GM12878 (cell line): Measurements from ENCODE around the gene PGM3. TPM values are rescaled to one million over a fixed set of nuclear protein-coding genes. Genes with fewer than 3 reads are reported as not detected.

Experiments used
- ATAC-seq: fragments of 200-7000 bp; cut with Tn5 transposase; 3 replicates; pipeline ENCODE4 v1.9.1; 2020; ENCODE audit warnings: mild to moderate bottlenecking, moderate library complexity
- BruUV-seq: library from RNA; stranded (reverse); fragments of 400-500 nt; replicated peaks from 2 replicates; lab custom pipeline; 2021; lab: Mats Ljungman, UMichigan
- CTCF ChIA-PET: fragments of 300-600 bp; sonication (Branson Sonifier 250); formaldehyde crosslinking; extraction: SDS; loops from one replicate; lab custom pipeline; 2021; ENCODE audit warnings: inconsistent platforms; lab: Yijun Ruan, JAX
- POLR2A ChIA-PET: fragments of 350-600 bp; formaldehyde crosslinking; extraction: SDS; loops from one replicate; lab custom pipeline; 2021; ENCODE audit warnings: inconsistent platforms; lab: Charles Lee
- RAD21 ChIA-PET: fragments of 300-600 bp; sonication (Branson Sonifier 250); formaldehyde crosslinking; loops from one replicate; lab custom pipeline; 2023; ENCODE audit warnings: antibody characterized with exemption; ENCODE audit not compliant: unreplicated experiment; lab: Charles Lee
- SMC1A ChIA-PET: fragments of 300-600 bp; sonication (Branson Sonifier 250); formaldehyde crosslinking; loops from one replicate; lab custom pipeline; 2023; ENCODE audit not compliant: unreplicated experiment, uncharacterized antibody; lab: Charles Lee
- DNase-seq: peaks from one replicate; pipeline ENCODE4 v3.0.0-alpha.2; 2011; ENCODE audit warnings: low read depth, low spot score
- FAIRE-seq: peaks from 3 replicates; lab custom pipeline; 2011; peaks lifted over from hg19 to GRCh38; lab: Jason Lieb, UNC
- H2AFZ ChIP-seq: 2 replicates; pipeline ENCODE4 v1.6.0; 2011; ENCODE audit warnings: low read depth, low read length, control low read depth; ENCODE audit not compliant: control insufficient read depth
- H3K27ac ChIP-seq: 2 replicates; pipeline ENCODE4 v1.5.1; 2011; ENCODE audit warnings: control low read depth; ENCODE audit not compliant: control insufficient read depth, insufficient read depth
- H3K27me3 ChIP-seq, 2 experiments: replicated peaks in 1 of 2; 2 replicates each; pipeline versions ENCODE4 v1.6.0 to v1.6.1; 2011; ENCODE audit warnings: low read length in 1 of 2; ENCODE audit not compliant: control insufficient read depth in 2 of 2, insufficient read depth in 2 of 2
- H3K36me3 ChIP-seq, 2 experiments: 2 replicates each; pipeline ENCODE4 v1.5.1; 2011; ENCODE audit warnings: low read length in 1 of 2; ENCODE audit not compliant: control insufficient read depth in 2 of 2, insufficient read depth in 2 of 2
- H3K4me1 ChIP-seq: 2 replicates; pipeline ENCODE4 v1.6.1; 2011; ENCODE audit warnings: mild to moderate bottlenecking, low read length, moderate library complexity, mixed read lengths; ENCODE audit not compliant: control insufficient read depth, insufficient read depth
- H3K4me2 ChIP-seq: 2 replicates; pipeline ENCODE4 v1.6.0; 2011; ENCODE audit warnings: control low read depth; ENCODE audit not compliant: control insufficient read depth, insufficient read depth
- H3K4me3 ChIP-seq: fragments of 200-600 bp; sonication (generic); 2 replicates; pipeline ENCODE4 v1.5.1; 2016
- H3K79me2 ChIP-seq: 2 replicates; pipeline ENCODE4 v1.6.0; 2011; ENCODE audit warnings: low read length; ENCODE audit not compliant: control insufficient read depth, insufficient read depth
- H3K9ac ChIP-seq: 2 replicates; pipeline ENCODE4 v1.8.0; 2011; ENCODE audit warnings: low read length, control low read depth, mixed read lengths; ENCODE audit not compliant: control insufficient read depth, insufficient read depth
- H3K9me3 ChIP-seq: replicated peaks from 3 replicates; pipeline ENCODE4 v1.5.1; 2011; ENCODE audit warnings: mild to moderate bottlenecking, low read length; ENCODE audit not compliant: control insufficient read depth, insufficient read depth
- H4K20me1 ChIP-seq: 2 replicates; pipeline ENCODE4 v1.6.0; 2011; ENCODE audit not compliant: control insufficient read depth, insufficient read depth
- CBX3 ChIP-seq: fragments of 200-600 bp; sonication (generic); IDR thresholded peaks from 2 replicates; pipeline ENCODE4 v1.6.1; 2016; ENCODE audit warnings: low read depth, borderline replicate concordance
- E2F8 ChIP-seq: fragments of 450-650 bp; IDR thresholded peaks from 2 replicates; pipeline ENCODE4 v1.6.1; 2018; ENCODE audit warnings: mild to moderate bottlenecking, low read depth, moderate library complexity; ENCODE audit not compliant: partially characterized antibody
- FOS ChIP-seq: IDR thresholded peaks from 3 replicates; pipeline ENCODE4 v1.6.1; 2011; ENCODE audit warnings: borderline replicate concordance; ENCODE audit not compliant: insufficient read length; ENCODE audit errors: extremely low read depth
- HCFC1 ChIP-seq: fragments of 150-350 bp; IDR thresholded peaks from 2 replicates; pipeline ENCODE4 v1.6.1; 2014; ENCODE audit warnings: low read length
- MEF2B ChIP-seq: fragments of 450-650 bp; IDR thresholded peaks from 2 replicates; pipeline ENCODE4 v1.6.1; 2018; ENCODE audit warnings: mild to moderate bottlenecking, moderate library complexity; ENCODE audit not compliant: partially characterized antibody, poor library complexity, severe bottlenecking
- RAD21 ChIP-seq: IDR thresholded peaks from 2 replicates; pipeline ENCODE4 v1.6.1; 2011; ENCODE audit warnings: mild to moderate bottlenecking, low read depth, low read length, moderate library complexity; ENCODE audit not compliant: insufficient read depth
- RB1 ChIP-seq: fragments of 450-650 bp; formaldehyde crosslinking; IDR thresholded peaks from 2 replicates; pipeline ENCODE4 v1.6.1; 2017; ENCODE audit warnings: mild to moderate bottlenecking, borderline replicate concordance
- SMC3 ChIP-seq: IDR thresholded peaks from 2 replicates; pipeline ENCODE4 v1.6.1; 2011; ENCODE audit warnings: low read length, improper control_type of control experiment, borderline replicate concordance
- SP1 ChIP-seq: IDR thresholded peaks from one replicate; pipeline ENCODE4 v1.6.1; 2011; ENCODE audit warnings: low read depth, low read length
- SREBF1 ChIP-seq: IDR thresholded peaks from 2 replicates; pipeline ENCODE4 v1.6.1; 2012; ENCODE audit warnings: mild to moderate bottlenecking, low read length
- STAT1 ChIP-seq: fragments of 450-650 bp; conservative IDR thresholded peaks from 2 replicates; pipeline ENCODE4 v1.6.1; 2014; ENCODE audit warnings: antibody characterized with exemption, mild to moderate bottlenecking
- TARDBP ChIP-seq: IDR thresholded peaks from 2 replicates; pipeline ENCODE4 v1.6.1; 2016; ENCODE audit warnings: borderline replicate concordance
- ZBTB33 ChIP-seq: fragments of 450-650 bp; IDR thresholded peaks from 2 replicates; pipeline ENCODE4 v1.6.1; 2017; ENCODE audit warnings: mild to moderate bottlenecking
- WGBS: methylation state at CpG from one replicate; pipeline ENCODE4 v1.1.6; 2016; ENCODE audit warnings: low lambda C conversion rate; ENCODE audit not compliant: insufficient replicate concordance, insufficient coverage; ENCODE audit errors: missing lambda C conversion rate; 5-methylcytosine and 5-hydroxymethylcytosine counted together
- in situ Hi-C: fragments of 300-500 bp; cut with MboI; formaldehyde crosslinking; loops from 9 replicates; pipeline ENCODE4 v1.14.3; 2018; ENCODE audit warnings: mixed read lengths
- intact Hi-C: fragments of 100-400 bp; cut with micrococcal nuclease; formaldehyde crosslinking; loops from one replicate; pipeline ENCODE4 v1.14.2; 2022; ENCODE audit not compliant: unreplicated experiment
- polyA plus RNA-seq, 11 experiments: library from polyadenylated mRNA; depleted of rRNA in 4 of 11; unstranded in 6 of 11; stranded (reverse) in 5 of 11; fragments of >200 nt; fragmentation: Nextera tagmentation in 4 of 11; fragmentation: Illumina TruSeq in 1 of 11; extraction: Ambion mirVana in 4 of 11; extraction: Trizol in 1 of 11; gene quantifications; 1 replicate in 1 of 11; 2 replicates in 10 of 11; pipeline versions ENCODE4 v1.2.1 to v1.2.3, GENCODE V29; 2011 to 2016; ENCODE audit warnings: inconsistent platforms in 2 of 11, missing spikeins in 2 of 11, low read depth in 1 of 11
- total RNA-seq, 4 experiments: library from RNA; depleted of rRNA in 3 of 4; stranded (reverse); fragments of >200 nt in 3 of 4; fragmentation: Illumina TruSeq in 1 of 4; extraction: Trizol in 1 of 4; gene quantifications; 2 replicates each; pipeline versions ENCODE4 v1.2.1 to v1.2.3, GENCODE V29; 2013 to 2021

PGM3 gene
- total and polyA plus RNA-seq, 10 of the 15 experiments (the other 5 are each of a cell fraction or from before 2014, with no cell fraction given) = 13.0 to 36.0 (median 24.6) TPM

DNA sequence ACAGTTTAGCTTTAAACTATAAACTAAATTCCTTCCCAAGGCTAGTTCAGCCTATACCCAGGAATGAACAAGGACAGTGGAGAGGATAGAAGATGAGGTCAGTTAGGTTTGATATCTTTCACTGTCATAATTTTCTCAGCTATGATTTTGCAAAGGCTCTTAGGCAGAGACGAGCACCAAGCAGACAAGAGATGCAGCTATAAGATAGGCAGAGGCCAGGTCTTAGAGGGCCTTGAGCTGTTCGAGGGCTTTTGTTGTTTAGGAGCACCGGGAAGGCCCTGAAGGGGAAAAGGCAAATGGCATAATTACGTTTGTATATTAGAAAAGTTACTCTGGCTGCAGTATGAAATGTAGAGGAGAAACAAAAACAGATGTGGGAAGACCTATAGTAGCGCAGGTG is 65.8 kb downstream of the PGM3 start:
- no peak overlapping the region for H3K27ac ChIP-seq
- H3K4me3 ChIP-seq = no peak overlapping the region
- DNase-seq = no peak
- POLR2A ChIA-PET = interaction anchor here (0.6 kb wide), 1 partner anchor 21 kb away, joined by 9 read pairs; no protein-coding TSS in a partner anchor
- in situ Hi-C loops (no loop called here), intact Hi-C loops (no loop called here)
- no TSS peak for BruUV-seq
- no peak overlapping the region for H3K9ac ChIP-seq
- no peaks in the 10 kb centered on the region for H3K4me1 ChIP-seq
- no peaks in the 10 kb centered on the region for H3K9me3 ChIP-seq
- SMC1A ChIA-PET = interaction anchor here (1.0 kb wide), 1 partner anchor 91 kb away, joined by 3 read pairs; no protein-coding TSS in a partner anchor
- no peak overlapping the region for H3K4me2 ChIP-seq
- H3K79me2 ChIP-seq = no peaks in the 10 kb centered on the region
- H2AFZ ChIP-seq = no peak overlapping the region
- CTCF ChIA-PET = interaction anchor here (1.5 kb wide), 1 partner anchor 61 kb away, joined by 3 read pairs; no protein-coding TSS in a partner anchor
- RAD21 ChIA-PET = no interaction called here
- WGBS = 96% methylated on average over 5 of the region's 5 CpGs
- H3K27me3 ChIP-seq = no peaks in the 10 kb centered on the region
- no peak for ATAC-seq
- H3K36me3 ChIP-seq = peaks cover 7 to 31% of the 10 kb centered on the region in 2 experiments
- H4K20me1 ChIP-seq = no peaks in the 10 kb centered on the region
- no peak for TF ChIP-seq HCFC1
- no peak for TF ChIP-seq CBX3
- no peak for FAIRE-seq

GRCh38 chr6:83126807-83127206 is 66.3 kb downstream of the PGM3 start:
- no peaks in the 10 kb centered on the region for H3K9me3 ChIP-seq
- FAIRE-seq (no peak), ATAC-seq (no peak), DNase-seq (no peak)
- ChIA-PET CTCF (interaction anchor here (1.5 kb wide), 1 partner anchor 60 kb away, joined by 3 read pairs; no protein-coding TSS in a partner anchor), RAD21 (no interaction called here), SMC1A (interaction anchor here (1.0 to 1.3 kb wide), 2 partner anchors 57 to 92 kb away, joined by 3 to 5 read pairs; no protein-coding TSS in a partner anchor), POLR2A (interaction anchor here (0.6 kb wide), 1 partner anchor 20 kb away, joined by 9 read pairs; no protein-coding TSS in a partner anchor)
- H3K4me3 ChIP-seq = no peak overlapping the region
- intact Hi-C loops = no loop called here
- H3K4me1 ChIP-seq = no peaks in the 10 kb centered on the region
- no peaks in the 10 kb centered on the region for H3K27me3 ChIP-seq
- no peak overlapping the region for H3K4me2 ChIP-seq
- H3K79me2 ChIP-seq = no peaks in the 10 kb centered on the region
- BruUV-seq = no TSS peak
- no peak overlapping the region for H3K27ac ChIP-seq
- WGBS = 100% methylated on average over 5 of the region's 5 CpGs
- in situ Hi-C loops = no loop called here
- no peak overlapping the region for H2AFZ ChIP-seq
- peaks cover 7 to 31% of the 10 kb centered on the region in 2 experiments for H3K36me3 ChIP-seq
- H4K20me1 ChIP-seq = no peaks in the 10 kb centered on the region
- H3K9ac ChIP-seq = no peak overlapping the region
- TF ChIP-seq STAT1 (no peak), SMC3 (no peak), FOS (no peak), TARDBP (no peak), SREBF1 (no peak), E2F8 (no peak), SP1 (no peak), MEF2B (no peak), ZBTB33 (no peak), RB1 (no peak), RAD21 (no peak)
